GM10847 (cell line): Measurements from ENCODE around the gene NUP50.

Experiments used
- POLR2A ChIP-seq: IDR thresholded peaks from 2 replicates; pipeline ENCODE4 v1.6.1; 2011; ENCODE audit not compliant: insufficient read length; ENCODE audit errors: extremely low read depth

The NUP50 gene

GRCh38 chr22:45179276-45180049 lies 15.7 kb downstream of the NUP50 start:
- no peak for TF ChIP-seq POLR2A

- no peak for TF ChIP-seq POLR2A
Measured at GRCh38 chr22:45180146-45180679, 16.5 kb downstream of the NUP50 start.

- TF ChIP-seq POLR2A = no peak
Measured at GRCh38 chr22:45181240-45181639, 17.5 kb downstream of the NUP50 start.

- no peak for TF ChIP-seq POLR2A
Measured at GRCh38 chr22:45181766-45182165, 18.0 kb downstream of the NUP50 start.

- no peak for TF ChIP-seq POLR2A
Measured at GRCh38 chr22:45183974-45184373, 20.2 kb downstream of the NUP50 start.

GRCh38 chr22:45185718-45186514 lies 22.2 kb downstream of the NUP50 start:
- TF ChIP-seq POLR2A = no peak

- no peak for TF ChIP-seq POLR2A
Measured at GRCh38 chr22:45187891-45188290, 24.2 kb downstream of the NUP50 start.

- no peak for TF ChIP-seq POLR2A
Measured at GRCh38 chr22:45188779-45189178, 25.1 kb downstream of the NUP50 start.

GRCh38 chr22:45190202-45190872 lies 26.6 kb downstream of the NUP50 start:
- TF ChIP-seq POLR2A = no peak

GRCh38 chr22:45192701-45193187 lies 29.0 kb downstream of the NUP50 start:
- TF ChIP-seq POLR2A = no peak

- no peak for TF ChIP-seq POLR2A
Measured at GRCh38 chr22:45194686-45195085, 31.0 kb downstream of the NUP50 start.

GRCh38 chr22:45195616-45196015 lies 31.9 kb downstream of the NUP50 start:
- TF ChIP-seq POLR2A = no peak

- no peak for TF ChIP-seq POLR2A
Measured at GRCh38 chr22:45196308-45196707, 32.6 kb downstream of the NUP50 start.

- no peak for TF ChIP-seq POLR2A
Measured at GRCh38 chr22:45196926-45197605, 33.3 kb downstream of the NUP50 start.
